ENCODE data around the gene CAPRIN1. TPM values are rescaled to one million over a fixed set of nuclear protein-coding genes. Genes with fewer than 3 reads are reported as not detected.

The CAPRIN1 gene
- total and polyA plus RNA-seq, 5 donors: 54.5 to 123 (median 112) TPM

- Histone ChIP-seq H3K27ac (ENCODE audit: low read length) (no peak overlapping the region), H3K9me3 (ENCODE audit: control insufficient read depth, low read length) (no peaks in the 10 kb centered on the region), H3K4me1 (ENCODE audit: control insufficient read depth, insufficient read depth, low read length) (no peaks in the 10 kb centered on the region), H3K4me3 (ENCODE audit: low read length) (no peak overlapping the region), H3K27me3 (ENCODE audit: control insufficient read depth, insufficient read depth) (no peaks in the 10 kb centered on the region)
- intact Hi-C loops (cut with DNase I): no loop called here
- 94% methylated on average over 12 of the region's 12 CpGs for WGBS
- DNase-seq (peak in 1 of 3 donors; percentile 10), ATAC-seq (no peak)
Measured at GRCh38 chr11:34146411-34146810, 94.9 kb downstream of the CAPRIN1 start.

GRCh38 chr11:34146866-34147265, 95.3 kb downstream of the CAPRIN1 start:
- ATAC-seq (no peak), DNase-seq (peak in 1 of 3 donors; percentile 7)
- Histone ChIP-seq H3K4me3 (ENCODE audit: low read length) (no peak overlapping the region), H3K4me1 (ENCODE audit: control insufficient read depth, insufficient read depth, low read length) (no peaks in the 10 kb centered on the region), H3K27ac (ENCODE audit: low read length) (no peak overlapping the region), H3K27me3 (ENCODE audit: control insufficient read depth, insufficient read depth) (no peaks in the 10 kb centered on the region), H3K9me3 (ENCODE audit: control insufficient read depth, low read length) (no peaks in the 10 kb centered on the region)
- intact Hi-C loops (cut with DNase I): no loop called here
- 86% methylated on average over 5 of the region's 5 CpGs for WGBS

- Histone ChIP-seq H3K9me3 (ENCODE audit: control insufficient read depth, low read length) (no peaks in the 10 kb centered on the region), H3K27ac (ENCODE audit: low read length) (no peak overlapping the region), H3K4me3 (ENCODE audit: low read length) (no peak overlapping the region), H3K27me3 (ENCODE audit: control insufficient read depth, insufficient read depth) (no peaks in the 10 kb centered on the region), H3K4me1 (ENCODE audit: control insufficient read depth, insufficient read depth, low read length) (no peaks in the 10 kb centered on the region)
- WGBS: 82% methylated on average over 8 of the region's 8 CpGs
- DNase-seq (no peak), ATAC-seq (no peak)
- intact Hi-C loops (cut with DNase I): no loop called here
Measured at GRCh38 chr11:34147581-34147980, 96.0 kb downstream of the CAPRIN1 start.

GRCh38 chr11:34148504-34149165, 97.1 kb downstream of the CAPRIN1 start:
- intact Hi-C loops (cut with DNase I): no loop called here
- ATAC-seq: no peak

GRCh38 chr11:34149274-34149673, 97.7 kb downstream of the CAPRIN1 start:
- intact Hi-C loops (cut with DNase I): no loop called here
- Histone ChIP-seq H3K9me3 (ENCODE audit: control insufficient read depth, low read length) (no peaks in the 10 kb centered on the region), H3K27me3 (ENCODE audit: control insufficient read depth, insufficient read depth) (no peaks in the 10 kb centered on the region), H3K27ac (ENCODE audit: low read length) (no peak overlapping the region), H3K4me3 (ENCODE audit: low read length) (no peak overlapping the region), H3K4me1 (ENCODE audit: control insufficient read depth, insufficient read depth, low read length) (no peaks in the 10 kb centered on the region)
- ATAC-seq (no peak), DNase-seq (no peak)
- 95% methylated on average over 7 of the region's 7 CpGs for WGBS

More at GRCh38 chr11:34148504-34149165, 97.1 kb downstream of the CAPRIN1 start:
- 81% methylated on average over 16 of the region's 16 CpGs for WGBS
- no peaks in the 10 kb centered on the region for H3K4me1 ChIP-seq (ENCODE audit: control insufficient read depth, insufficient read depth, low read length)
- no peaks in the 10 kb centered on the region for H3K9me3 ChIP-seq (ENCODE audit: control insufficient read depth, low read length)
- no peak overlapping the region for H3K4me3 ChIP-seq (ENCODE audit: low read length)
- H3K27me3 ChIP-seq (ENCODE audit: control insufficient read depth, insufficient read depth): no peaks in the 10 kb centered on the region
- peak in 1 of 3 donors; percentile 40 for DNase-seq
- H3K27ac ChIP-seq (ENCODE audit: low read length): no peak overlapping the region

- DNase-seq (no peak), ATAC-seq (peak; percentile 45)
- Histone ChIP-seq H3K27me3 (ENCODE audit: control insufficient read depth, insufficient read depth) (no peaks in the 10 kb centered on the region), H3K4me3 (ENCODE audit: low read length) (no peak overlapping the region), H3K4me1 (ENCODE audit: control insufficient read depth, insufficient read depth, low read length) (no peaks in the 10 kb centered on the region), H3K27ac (ENCODE audit: low read length) (no peak overlapping the region), H3K9me3 (ENCODE audit: control insufficient read depth, low read length) (no peaks in the 10 kb centered on the region)
- intact Hi-C loops (cut with DNase I): no loop called here
- WGBS: 82% methylated on average over 13 of the region's 13 CpGs
Measured at GRCh38 chr11:34149786-34150185, 98.3 kb downstream of the CAPRIN1 start.

GRCh38 chr11:34150494-34151151, 99.1 kb downstream of the CAPRIN1 start:
- Histone ChIP-seq H3K27ac (ENCODE audit: low read length) (no peak overlapping the region), H3K27me3 (ENCODE audit: control insufficient read depth, insufficient read depth) (no peaks in the 10 kb centered on the region), H3K4me1 (ENCODE audit: control insufficient read depth, insufficient read depth, low read length) (no peaks in the 10 kb centered on the region), H3K9me3 (ENCODE audit: control insufficient read depth, low read length) (no peaks in the 10 kb centered on the region), H3K4me3 (ENCODE audit: low read length) (no peak overlapping the region)
- DNase-seq: no peak
- intact Hi-C loops (cut with DNase I): no loop called here
- ATAC-seq: no peak
- 60% methylated on average over 6 of the region's 6 CpGs for WGBS

Other genes starting within 250 kb of the CAPRIN1 start
- 10 to 100 TPM in 3 of 4 donors, 1 to 10 TPM in 1; 9.9 to 16.8 (median 10.6) TPM for gene LMO2, start 159.7 kb upstream of the CAPRIN1 start, total RNA-seq
- gene LMO2, start 159.7 kb upstream of the CAPRIN1 start, polyA plus RNA-seq: 10.0 TPM
- 10 to 100 TPM; 21.2 to 24.7 (median 21.8) TPM for gene NAT10, start 53.9 kb downstream of the CAPRIN1 start, total RNA-seq
- 11.9 TPM for gene NAT10, start 53.9 kb downstream of the CAPRIN1 start, polyA plus RNA-seq

Data from right cardiac atrium (tissue), 5 donors.